Measurements from ENCODE around the gene CMKLR1. TPM values are rescaled to one million over a fixed set of nuclear protein-coding genes. Genes with fewer than 3 reads are reported as not detected.

Gene CMKLR1
- total RNA-seq, 1 experiment from 2014 or later, result 0.15 TPM

GRCh38 chr12:108238474-108238873 is 100.6 kb downstream of the CMKLR1 start:
- Histone ChIP-seq H3K4me2 (ENCODE audit: low read length) (no peak overlapping the region), H3K4me1 (ENCODE audit: control insufficient read depth in 1 of 2, insufficient read depth in 2 of 2, low read length in 2 of 2) (no peaks in the 10 kb centered on the region), H2AFZ (ENCODE audit: low read depth, low read length, poor library complexity, severe bottlenecking) (no peak overlapping the region), H3K36me3 (ENCODE audit: control insufficient read depth in 1 of 2, insufficient read depth in 2 of 2, low read length in 2 of 2) (no peaks in the 10 kb centered on the region), H3K27me3 (ENCODE audit: insufficient read depth, low read length) (peaks cover 45% of the 10 kb centered on the region), H3K27ac (ENCODE audit: low read depth, low read length) (no peak overlapping the region), H3K9me3 (ENCODE audit: control insufficient read depth in 1 of 2, insufficient read depth in 1 of 2, low read depth in 1 of 2, low read length in 2 of 2) (no peaks in the 10 kb centered on the region), H3K9me2 (ENCODE audit: insufficient read depth) (no peaks in the 10 kb centered on the region), H4K20me1 (ENCODE audit: insufficient read depth) (no peaks in the 10 kb centered on the region), H3K4me3 (replicated peaks in 1 of 2; ENCODE audit: low read depth in 1 of 2, low read length in 2 of 2) (no peak overlapping the region), H3K9ac (ENCODE audit: low read length) (no peak overlapping the region), H3K79me2 (ENCODE audit: insufficient read depth, low read length) (no peaks in the 10 kb centered on the region)
- DNase-seq (ENCODE audit: low read depth, low spot score) (no peak), ATAC-seq (no peak)
- TF ChIP-seq ZNF274 (IDR thresholded peaks at IDR 0.05; ENCODE audit: low read depth, low read length) (no peak), ATF3 (IDR thresholded peaks at IDR 0.05) (no peak), FOSL1 (IDR thresholded peaks at IDR 0.05; ENCODE audit: low read depth) (no peak), JUND (IDR thresholded peaks at IDR 0.05) (no peak), YY1 (IDR thresholded peaks at IDR 0.05; ENCODE audit: extremely low read depth, insufficient replicate concordance, low read depth, low read length) (no peak), EGR1 (IDR thresholded peaks at IDR 0.05; ENCODE audit: low read depth) (no peak), MAX (IDR thresholded peaks at IDR 0.05) (no peak), EZH2phosphoT487 (IDR thresholded peaks at IDR 0.05; ENCODE audit: borderline replicate concordance) (no peak)
- TF ChIP-seq, protein P1, sequence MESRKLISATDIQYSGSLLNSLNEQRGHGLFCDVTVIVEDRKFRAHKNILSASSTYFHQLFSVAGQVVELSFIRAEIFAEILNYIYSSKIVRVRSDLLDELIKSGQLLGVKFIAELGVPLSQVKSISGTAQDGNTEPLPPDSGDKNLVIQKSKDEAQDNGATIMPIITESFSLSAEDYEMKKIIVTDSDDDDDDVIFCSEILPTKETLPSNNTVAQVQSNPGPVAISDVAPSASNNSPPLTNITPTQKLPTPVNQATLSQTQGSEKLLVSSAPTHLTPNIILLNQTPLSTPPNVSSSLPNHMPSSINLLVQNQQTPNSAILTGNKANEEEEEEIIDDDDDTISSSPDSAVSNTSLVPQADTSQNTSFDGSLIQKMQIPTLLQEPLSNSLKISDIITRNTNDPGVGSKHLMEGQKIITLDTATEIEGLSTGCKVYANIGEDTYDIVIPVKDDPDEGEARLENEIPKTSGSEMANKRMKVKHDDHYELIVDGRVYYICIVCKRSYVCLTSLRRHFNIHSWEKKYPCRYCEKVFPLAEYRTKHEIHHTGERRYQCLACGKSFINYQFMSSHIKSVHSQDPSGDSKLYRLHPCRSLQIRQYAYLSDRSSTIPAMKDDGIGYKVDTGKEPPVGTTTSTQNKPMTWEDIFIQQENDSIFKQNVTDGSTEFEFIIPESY (IDR thresholded peaks at IDR 0.05; ENCODE audit: extremely low read depth, insufficient replicate concordance, low read length), result no peak
- ChIA-PET POLR2A (no interaction called here), RAD21 (ENCODE audit: low non-redundant PET in 1 of 2, low total read pairs in 2 of 2, uncharacterized antibody in 2 of 2, unreplicated experiment in 2 of 2) (no interaction called here), CTCF (no interaction called here)
- no TSS peak for BruUV-seq (replicated peaks)
- intact Hi-C loops (cut with micrococcal nuclease), result no loop called here

Other genes starting within 250 kb of the CMKLR1 start
- gene WSCD2, start 210.0 kb downstream of the CMKLR1 start, total RNA-seq (2021; ENCODE audit: unreplicated experiment), result 0.05 TPM
- 5.1 TPM for gene FICD, start 176.0 kb upstream of the CMKLR1 start, total RNA-seq (2021; ENCODE audit: unreplicated experiment)
- gene SART3, start 221.9 kb upstream of the CMKLR1 start, total RNA-seq (2021; ENCODE audit: unreplicated experiment), result 76.1 TPM
- 89.6 TPM for gene ISCU, start 223.3 kb upstream of the CMKLR1 start, total RNA-seq (2021; ENCODE audit: unreplicated experiment)